ENCODE data around the gene TBC1D1.

The TBC1D1 gene

DNA sequence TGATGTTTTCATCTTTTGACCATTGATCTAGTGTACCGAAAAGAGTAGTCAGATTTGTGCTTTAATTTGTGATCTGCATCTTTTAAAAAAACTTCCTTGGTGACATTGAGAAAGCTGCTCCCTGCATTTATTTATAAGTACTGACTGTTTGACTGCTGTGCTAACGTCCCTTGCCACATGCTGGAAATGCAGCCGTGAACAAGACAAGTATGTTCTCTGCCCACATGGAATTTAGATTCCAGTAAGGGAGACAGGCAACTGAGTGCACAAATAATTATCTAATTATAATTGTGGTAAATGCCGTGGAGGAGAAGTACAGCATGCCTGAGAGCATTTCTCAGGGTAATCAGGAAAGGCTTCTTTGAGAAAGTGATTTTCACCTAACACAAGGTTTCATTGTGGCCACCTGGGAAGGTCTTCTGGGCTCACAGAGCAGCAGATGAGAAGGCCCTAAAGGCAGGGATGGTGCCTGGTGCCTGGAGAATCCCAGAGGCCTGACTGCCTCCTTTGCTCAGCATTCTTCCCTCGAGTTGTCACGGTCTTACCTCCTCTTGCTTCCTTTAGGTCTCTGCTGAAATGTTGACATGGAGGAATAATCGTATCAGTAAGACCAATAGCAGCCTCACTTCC, 125.1 kb downstream of the TBC1D1 start:
- TF ChIP-seq POLR2AphosphoS5 (IDR thresholded peaks at IDR 0.05; ENCODE audit: low read depth, low read length) (no peak), TAF1 (IDR thresholded peaks at IDR 0.05; ENCODE audit: borderline replicate concordance, insufficient read depth, low read length) (no peak), FOXP2 (optimal IDR thresholded peaks at IDR 0.05; ENCODE audit: borderline replicate concordance, extremely low read depth, extremely low read length, insufficient read depth) (no peak), SIN3A (IDR thresholded peaks at IDR 0.05; ENCODE audit: borderline replicate concordance, insufficient read depth, low read length) (no peak)
- TF ChIP-seq, protein P1, sequence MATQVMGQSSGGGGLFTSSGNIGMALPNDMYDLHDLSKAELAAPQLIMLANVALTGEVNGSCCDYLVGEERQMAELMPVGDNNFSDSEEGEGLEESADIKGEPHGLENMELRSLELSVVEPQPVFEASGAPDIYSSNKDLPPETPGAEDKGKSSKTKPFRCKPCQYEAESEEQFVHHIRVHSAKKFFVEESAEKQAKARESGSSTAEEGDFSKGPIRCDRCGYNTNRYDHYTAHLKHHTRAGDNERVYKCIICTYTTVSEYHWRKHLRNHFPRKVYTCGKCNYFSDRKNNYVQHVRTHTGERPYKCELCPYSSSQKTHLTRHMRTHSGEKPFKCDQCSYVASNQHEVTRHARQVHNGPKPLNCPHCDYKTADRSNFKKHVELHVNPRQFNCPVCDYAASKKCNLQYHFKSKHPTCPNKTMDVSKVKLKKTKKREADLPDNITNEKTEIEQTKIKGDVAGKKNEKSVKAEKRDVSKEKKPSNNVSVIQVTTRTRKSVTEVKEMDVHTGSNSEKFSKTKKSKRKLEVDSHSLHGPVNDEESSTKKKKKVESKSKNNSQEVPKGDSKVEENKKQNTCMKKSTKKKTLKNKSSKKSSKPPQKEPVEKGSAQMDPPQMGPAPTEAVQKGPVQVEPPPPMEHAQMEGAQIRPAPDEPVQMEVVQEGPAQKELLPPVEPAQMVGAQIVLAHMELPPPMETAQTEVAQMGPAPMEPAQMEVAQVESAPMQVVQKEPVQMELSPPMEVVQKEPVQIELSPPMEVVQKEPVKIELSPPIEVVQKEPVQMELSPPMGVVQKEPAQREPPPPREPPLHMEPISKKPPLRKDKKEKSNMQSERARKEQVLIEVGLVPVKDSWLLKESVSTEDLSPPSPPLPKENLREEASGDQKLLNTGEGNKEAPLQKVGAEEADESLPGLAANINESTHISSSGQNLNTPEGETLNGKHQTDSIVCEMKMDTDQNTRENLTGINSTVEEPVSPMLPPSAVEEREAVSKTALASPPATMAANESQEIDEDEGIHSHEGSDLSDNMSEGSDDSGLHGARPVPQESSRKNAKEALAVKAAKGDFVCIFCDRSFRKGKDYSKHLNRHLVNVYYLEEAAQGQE (IDR thresholded peaks at IDR 0.05; ENCODE audit: insufficient read depth in 1 of 2, low read depth in 2 of 2, low read length in 2 of 2): no peak

DNA sequence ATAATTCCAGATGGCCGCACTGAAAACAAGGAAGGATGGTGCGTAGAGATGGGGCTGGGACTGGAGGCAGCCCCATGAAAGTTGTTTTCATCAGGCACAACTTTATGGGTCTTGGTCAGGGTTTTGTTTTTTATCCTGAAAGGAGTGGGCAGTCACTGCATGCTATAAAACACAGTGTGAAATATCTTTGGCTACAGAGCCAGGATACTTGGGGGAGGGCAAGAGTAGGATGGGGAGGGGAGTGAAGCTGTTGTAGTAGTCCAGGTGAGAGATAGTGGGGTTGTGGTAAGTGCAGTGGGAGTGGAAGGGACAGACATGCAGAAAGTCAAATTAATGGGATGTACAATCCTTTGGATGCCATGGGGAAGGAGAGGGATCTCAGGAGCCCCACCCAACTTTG, 125.8 kb downstream of the TBC1D1 start:
- TF ChIP-seq TAF1 (IDR thresholded peaks at IDR 0.05; ENCODE audit: borderline replicate concordance, insufficient read depth, low read length): no peak
- TF ChIP-seq POLR2AphosphoS5 (IDR thresholded peaks at IDR 0.05; ENCODE audit: low read depth, low read length): no peak
- no peak for TF ChIP-seq SIN3A (IDR thresholded peaks at IDR 0.05; ENCODE audit: borderline replicate concordance, insufficient read depth, low read length)
- TF ChIP-seq, protein P1 (IDR thresholded peaks at IDR 0.05; ENCODE audit: insufficient read depth in 1 of 2, low read depth in 2 of 2, low read length in 2 of 2): no peak
- TF ChIP-seq FOXP2 (optimal IDR thresholded peaks at IDR 0.05; ENCODE audit: borderline replicate concordance, extremely low read depth, extremely low read length, insufficient read depth): no peak

DNA sequence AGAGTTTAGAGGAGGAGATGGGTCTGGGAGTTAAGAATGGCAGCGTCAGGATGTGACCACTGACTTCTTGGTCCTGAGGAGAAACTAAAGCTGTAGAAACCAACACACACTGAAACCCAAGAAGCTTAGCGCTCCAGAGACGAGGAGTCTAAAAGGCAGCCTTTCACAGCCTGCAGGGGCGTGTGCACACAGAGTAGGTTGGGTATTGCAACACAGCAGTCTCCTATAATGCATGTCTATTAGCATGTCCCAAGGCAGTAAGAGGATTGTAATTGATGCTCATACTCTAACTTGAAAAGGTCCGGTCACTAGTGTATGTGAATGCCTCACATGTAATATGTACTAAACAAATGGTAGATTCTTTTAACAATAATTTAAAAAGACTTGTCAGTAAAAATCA, 126.7 kb downstream of the TBC1D1 start:
- TF ChIP-seq SIN3A (IDR thresholded peaks at IDR 0.05; ENCODE audit: borderline replicate concordance, insufficient read depth, low read length): no peak

DNA sequence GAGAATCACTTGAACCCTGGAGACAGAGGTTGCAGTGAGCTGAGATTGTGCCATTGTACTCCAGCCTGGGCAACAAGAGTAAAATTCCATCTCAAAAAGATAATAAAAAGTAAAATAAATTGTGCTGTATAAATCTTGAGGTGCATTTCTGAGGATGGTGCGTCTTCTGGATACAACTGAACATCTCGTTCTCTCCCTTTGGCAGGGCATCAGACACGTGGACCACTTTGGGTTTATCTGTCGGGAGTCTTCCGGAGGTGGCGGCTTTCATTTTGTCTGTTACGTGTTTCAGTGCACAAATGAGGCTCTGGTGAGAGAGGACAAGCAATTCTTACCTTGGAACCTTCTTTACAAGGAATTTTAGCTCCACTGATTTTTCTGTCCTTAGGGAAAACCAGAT, 129.5 kb downstream of the TBC1D1 start:
- TF ChIP-seq, protein P1 (IDR thresholded peaks at IDR 0.05; ENCODE audit: insufficient read depth in 1 of 2, low read depth in 2 of 2, low read length in 2 of 2): no peak
- no peak for TF ChIP-seq TAF1 (IDR thresholded peaks at IDR 0.05; ENCODE audit: borderline replicate concordance, insufficient read depth, low read length)
- TF ChIP-seq POLR2AphosphoS5 (IDR thresholded peaks at IDR 0.05; ENCODE audit: low read depth, low read length): no peak
- no peak for TF ChIP-seq FOXP2 (optimal IDR thresholded peaks at IDR 0.05; ENCODE audit: borderline replicate concordance, extremely low read depth, extremely low read length, insufficient read depth)
- no peak for TF ChIP-seq SIN3A (IDR thresholded peaks at IDR 0.05; ENCODE audit: borderline replicate concordance, insufficient read depth, low read length)

DNA sequence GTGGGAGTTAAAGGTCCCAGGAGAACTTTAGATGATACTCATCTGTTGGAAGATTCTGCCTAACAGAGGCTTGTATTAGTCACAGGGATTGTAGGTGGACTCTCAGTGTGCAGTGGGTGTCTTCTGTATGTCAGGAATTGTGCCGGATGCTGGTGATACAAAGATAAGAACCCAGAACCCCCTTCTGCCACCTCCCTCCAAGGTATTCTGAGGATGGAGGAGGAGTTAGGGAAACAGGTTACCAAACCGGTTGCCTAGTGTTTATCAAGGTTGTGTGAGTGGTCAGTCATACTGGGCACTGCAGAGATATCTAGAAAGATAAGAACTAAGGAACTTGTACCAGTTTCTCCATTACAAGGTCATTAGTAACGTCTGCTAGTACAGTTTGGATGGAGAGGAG, 130.9 kb downstream of the TBC1D1 start:
- TF ChIP-seq SIN3A (IDR thresholded peaks at IDR 0.05; ENCODE audit: borderline replicate concordance, insufficient read depth, low read length) (no peak), FOXP2 (optimal IDR thresholded peaks at IDR 0.05; ENCODE audit: borderline replicate concordance, extremely low read depth, extremely low read length, insufficient read depth) (no peak), TAF1 (IDR thresholded peaks at IDR 0.05; ENCODE audit: borderline replicate concordance, insufficient read depth, low read length) (no peak), POLR2AphosphoS5 (IDR thresholded peaks at IDR 0.05; ENCODE audit: low read depth, low read length) (no peak)
- TF ChIP-seq, protein P1 (IDR thresholded peaks at IDR 0.05; ENCODE audit: insufficient read depth in 1 of 2, low read depth in 2 of 2, low read length in 2 of 2): no peak
